Measurements from ENCODE around the gene HOXB5.

DNA sequence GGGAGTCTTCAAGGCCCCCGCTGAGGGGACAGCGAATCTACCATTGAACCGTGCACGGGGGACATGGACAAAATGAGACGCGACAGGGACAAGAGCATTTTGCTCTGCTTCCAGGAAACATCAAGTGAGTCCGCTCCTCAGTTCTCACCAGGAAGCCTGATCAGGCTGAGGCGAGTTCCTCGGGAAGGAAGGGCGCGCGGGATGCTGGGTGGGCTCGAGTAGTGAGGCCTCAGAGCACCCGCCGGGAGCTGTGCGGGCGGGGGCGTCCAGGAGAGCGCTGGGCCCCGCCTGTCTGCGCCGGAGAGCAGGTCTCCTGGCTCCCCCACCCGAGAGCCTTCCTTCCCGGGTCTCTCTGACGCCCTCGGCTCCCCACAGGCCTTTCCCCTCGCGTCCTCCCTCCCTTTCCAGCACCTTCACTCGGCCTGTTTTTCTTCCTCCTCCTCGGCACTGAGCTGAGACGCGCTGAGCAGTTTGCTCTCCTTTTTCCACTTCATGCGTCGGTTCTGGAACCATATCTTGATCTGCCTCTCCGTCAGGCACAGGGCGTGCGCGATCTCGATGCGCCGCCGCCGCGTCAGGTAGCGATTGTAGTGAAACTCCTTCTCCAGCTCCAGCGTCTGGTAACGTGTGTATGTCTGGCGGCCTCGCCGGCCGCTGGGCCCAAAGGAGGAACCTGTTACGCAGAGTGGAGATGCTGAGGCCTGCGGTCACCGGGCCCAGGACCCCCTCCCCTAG, 2.6 kb upstream of the HOXB5 start:
- TF ChIP-seq, protein P1, sequence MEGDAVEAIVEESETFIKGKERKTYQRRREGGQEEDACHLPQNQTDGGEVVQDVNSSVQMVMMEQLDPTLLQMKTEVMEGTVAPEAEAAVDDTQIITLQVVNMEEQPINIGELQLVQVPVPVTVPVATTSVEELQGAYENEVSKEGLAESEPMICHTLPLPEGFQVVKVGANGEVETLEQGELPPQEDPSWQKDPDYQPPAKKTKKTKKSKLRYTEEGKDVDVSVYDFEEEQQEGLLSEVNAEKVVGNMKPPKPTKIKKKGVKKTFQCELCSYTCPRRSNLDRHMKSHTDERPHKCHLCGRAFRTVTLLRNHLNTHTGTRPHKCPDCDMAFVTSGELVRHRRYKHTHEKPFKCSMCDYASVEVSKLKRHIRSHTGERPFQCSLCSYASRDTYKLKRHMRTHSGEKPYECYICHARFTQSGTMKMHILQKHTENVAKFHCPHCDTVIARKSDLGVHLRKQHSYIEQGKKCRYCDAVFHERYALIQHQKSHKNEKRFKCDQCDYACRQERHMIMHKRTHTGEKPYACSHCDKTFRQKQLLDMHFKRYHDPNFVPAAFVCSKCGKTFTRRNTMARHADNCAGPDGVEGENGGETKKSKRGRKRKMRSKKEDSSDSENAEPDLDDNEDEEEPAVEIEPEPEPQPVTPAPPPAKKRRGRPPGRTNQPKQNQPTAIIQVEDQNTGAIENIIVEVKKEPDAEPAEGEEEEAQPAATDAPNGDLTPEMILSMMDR (IDR thresholded peaks at IDR 0.05; ENCODE audit: low read depth, low read length) = no peak
- TF ChIP-seq EZH2phosphoT487 (IDR thresholded peaks at IDR 0.05; ENCODE audit: low read depth) = no peak
